Right renal pelvis (tissue), 4 donors: Measurements from ENCODE around the gene COMP. TPM values are rescaled to one million over a fixed set of nuclear protein-coding genes. Genes with fewer than 3 reads are reported as not detected.
A peak's percentile ranks its signal among the peaks of the same experiment; 100 is the strongest.

Source experiments
- DNase-seq, 4 donors: peaks; one replicate each; pipeline ENCODE4 v3.0.0-alpha.2; 2013; ENCODE audit warnings: low read depth in 4 of 4, low spot score in 3 of 4, missing footprints in 1 of 4
- polyA plus RNA-seq, 4 donors: library from polyadenylated mRNA; unstranded; fragments of 120-200 nt; gene quantifications; one replicate each; pipeline ENCODE4 v1.2.1, GENCODE V29; 2013; ENCODE audit not compliant: insufficient read length in 4 of 4

COMP gene
- polyA plus RNA-seq, 4 donors = 0.07 to 0.21 (median 0.11) TPM

GRCh38 chr19:18785179-18786124 is 5.7 kb downstream of the COMP start:
- DNase-seq = peak in 2 of 4 donors; percentile 23 to 33

- no peak for DNase-seq
These were observed 6.4 kb downstream of the COMP start for GRCh38 chr19:18784786-18785120.

GRCh38 chr19:18783958-18784785 is 6.9 kb downstream of the COMP start:
- no peak for DNase-seq

GRCh38 chr19:18782559-18783225 is 8.4 kb downstream of the COMP start:
- no peak for DNase-seq

GRCh38 chr19:18781885-18782527 is 9.1 kb downstream of the COMP start:
- no peak for DNase-seq

- no peak for DNase-seq
These were observed 10.0 kb downstream of the COMP start for GRCh38 chr19:18781047-18781600.

- no peak for DNase-seq
These were observed 10.5 kb downstream of the COMP start for GRCh38 chr19:18780631-18781030.

- no peak for DNase-seq
These were observed 11.0 kb downstream of the COMP start for GRCh38 chr19:18780081-18780480.

GRCh38 chr19:18778826-18779495 is 12.1 kb downstream of the COMP start:
- DNase-seq = no peak

- no peak for DNase-seq
These were observed 13.1 kb downstream of the COMP start for GRCh38 chr19:18778076-18778389.

- DNase-seq = no peak
These were observed 13.6 kb downstream of the COMP start for GRCh38 chr19:18777301-18778075.

GRCh38 chr19:18776736-18777135 is 14.4 kb downstream of the COMP start:
- no peak for DNase-seq

- no peak for DNase-seq
These were observed 14.9 kb downstream of the COMP start for GRCh38 chr19:18776288-18776594.

- DNase-seq = no peak
These were observed 15.4 kb downstream of the COMP start for GRCh38 chr19:18775586-18776287.

- DNase-seq = no peak
These were observed 16.2 kb downstream of the COMP start for GRCh38 chr19:18774782-18775444.

- no peak for DNase-seq
These were observed 17.0 kb downstream of the COMP start for GRCh38 chr19:18774107-18774506.

- no peak for DNase-seq
These were observed 17.4 kb downstream of the COMP start for GRCh38 chr19:18773682-18774081.
